Stimulated activated CD4-positive, alpha-beta T cell treated with anti-CD3 and anti-CD28 coated beads, Interleukin-4, amount 100 ng/mL, for 1 hour (primary cell): Measurements from ENCODE around the gene DIAPH2.

Experiments
- DNase-seq: peaks from one replicate; pipeline ENCODE4 v3.0.0-alpha.2; 2020

DIAPH2 gene

DNA sequence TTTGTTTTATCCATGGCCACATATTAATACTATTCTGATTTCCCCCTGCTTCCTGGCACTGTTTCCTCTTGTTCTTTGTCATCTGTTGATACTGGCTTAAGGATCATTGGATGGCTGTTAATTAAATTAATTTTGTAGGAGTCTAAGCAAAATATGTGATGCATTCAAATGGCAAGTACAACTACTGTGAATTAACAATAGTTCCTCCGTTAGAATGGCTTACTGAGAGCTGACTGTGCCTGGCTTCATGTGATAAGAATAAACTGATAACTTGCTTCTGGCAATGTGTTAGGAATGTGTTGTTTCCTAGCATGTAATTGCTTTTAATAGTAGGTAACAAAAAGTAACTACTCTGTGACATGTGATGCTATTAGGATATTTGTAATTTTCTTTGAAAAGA lies 297.5 kb downstream of the DIAPH2 start:
- DNase-seq = no peak

DNA sequence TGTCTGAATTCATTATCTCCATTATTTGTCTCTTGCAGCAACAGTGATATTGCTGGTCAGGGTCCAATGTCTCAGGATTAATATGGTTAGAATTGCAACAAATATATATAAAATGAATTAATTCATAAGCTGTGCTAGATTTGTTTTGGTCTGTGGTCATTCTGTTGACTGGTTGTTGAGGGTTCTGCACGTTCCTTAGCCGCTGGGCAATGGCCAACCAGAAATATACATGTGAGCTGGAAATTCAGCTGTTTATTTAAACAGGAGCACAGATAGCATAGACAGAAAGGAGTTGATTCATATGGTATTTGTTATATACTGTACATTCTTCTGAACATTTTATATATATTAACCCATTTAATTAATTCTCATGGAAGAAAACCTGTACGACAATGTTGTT lies 299.9 kb downstream of the DIAPH2 start:
- no peak for DNase-seq

DNA sequence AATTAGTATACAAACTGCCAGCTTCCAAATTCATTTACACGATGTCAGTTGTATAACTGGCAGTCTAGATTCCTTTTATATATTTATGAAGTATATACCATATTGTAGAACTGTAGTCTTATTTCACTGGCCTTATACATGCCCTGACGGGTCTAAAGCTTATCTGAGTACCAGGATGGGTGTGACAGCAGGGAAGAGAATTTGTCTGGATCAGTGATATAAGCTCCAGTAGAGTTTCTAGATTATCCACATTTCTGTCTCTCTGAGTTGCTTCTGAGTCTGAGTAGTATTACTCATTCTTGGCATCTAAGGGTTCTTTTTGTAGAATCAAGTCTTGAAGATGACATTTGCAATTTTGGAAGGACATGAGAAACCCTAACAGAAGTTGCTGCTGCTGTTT lies 300.4 kb downstream of the DIAPH2 start:
- no peak for DNase-seq

DNA sequence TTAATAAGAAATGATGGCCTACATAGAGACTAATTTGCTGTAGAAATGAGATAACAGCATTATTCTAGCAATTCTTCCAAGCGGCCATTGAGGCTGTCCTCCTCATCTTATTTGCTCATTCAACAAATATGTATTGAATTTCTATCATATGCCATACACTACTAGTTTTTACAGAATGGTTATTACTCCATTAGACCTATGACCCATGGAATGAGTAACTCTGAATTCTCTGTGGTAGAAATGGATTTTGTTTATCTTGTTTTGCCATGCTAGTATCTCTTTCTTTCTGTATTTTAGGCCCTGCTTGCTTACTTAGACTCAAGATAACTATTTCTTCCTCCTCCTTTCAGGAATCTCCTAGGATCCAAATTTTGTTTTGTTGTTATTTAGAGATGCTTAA lies 302.6 kb downstream of the DIAPH2 start:
- no peak for DNase-seq

DNA sequence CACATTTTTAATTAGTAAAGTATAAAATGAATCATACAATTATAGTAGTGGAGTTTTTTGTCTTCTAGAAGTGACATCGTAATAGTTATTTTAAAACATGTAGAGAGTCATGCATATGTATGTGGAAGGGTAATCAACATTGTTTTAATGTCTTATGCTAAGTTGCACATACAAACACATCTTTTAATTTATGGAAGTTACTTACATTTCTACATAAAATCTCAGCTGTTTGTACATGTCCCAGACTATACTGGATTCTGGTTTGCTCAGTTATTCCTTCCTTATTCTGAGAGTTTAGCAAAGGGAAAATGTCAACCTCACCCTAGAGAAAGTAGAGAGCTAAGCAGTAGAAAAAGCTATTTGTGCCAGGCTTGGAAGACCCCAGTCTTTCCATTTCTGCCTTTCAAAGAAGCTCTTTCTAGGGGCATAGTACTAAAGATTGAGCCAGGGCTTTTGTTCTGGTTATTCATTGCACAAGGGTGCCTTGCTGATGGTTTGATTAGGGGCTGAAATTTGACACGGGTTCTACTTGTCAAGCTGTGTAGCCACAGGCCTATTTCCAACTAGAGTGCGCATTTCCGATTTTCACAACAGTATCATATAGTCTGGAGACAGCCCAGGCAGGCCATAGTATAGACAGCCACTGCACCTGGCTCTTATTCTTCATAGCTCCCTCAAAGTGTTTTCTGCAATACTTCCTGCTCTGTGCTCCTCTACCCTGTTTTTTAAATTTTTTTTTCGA lies 305.4 kb downstream of the DIAPH2 start:
- DNase-seq = no peak

DNA sequence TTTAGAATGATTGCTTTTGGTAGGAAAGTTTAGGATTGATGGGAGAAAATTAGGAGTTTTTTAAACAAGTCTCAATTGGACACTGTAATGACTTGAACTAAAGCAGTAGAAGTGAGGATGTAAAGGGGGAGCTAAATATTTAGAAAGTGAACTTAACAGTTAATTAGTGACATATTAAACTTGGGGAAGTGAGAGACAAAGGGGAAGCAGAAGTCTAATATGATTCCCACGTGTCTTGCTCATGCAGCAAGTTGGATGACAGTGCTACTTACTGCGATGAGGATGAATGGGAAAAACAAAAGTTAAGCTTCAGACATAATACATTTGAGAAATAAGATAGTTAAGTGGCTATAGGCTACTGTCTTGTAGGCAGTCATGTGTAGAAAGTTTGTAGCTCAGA lies 309.5 kb downstream of the DIAPH2 start:
- no peak for DNase-seq

DNA sequence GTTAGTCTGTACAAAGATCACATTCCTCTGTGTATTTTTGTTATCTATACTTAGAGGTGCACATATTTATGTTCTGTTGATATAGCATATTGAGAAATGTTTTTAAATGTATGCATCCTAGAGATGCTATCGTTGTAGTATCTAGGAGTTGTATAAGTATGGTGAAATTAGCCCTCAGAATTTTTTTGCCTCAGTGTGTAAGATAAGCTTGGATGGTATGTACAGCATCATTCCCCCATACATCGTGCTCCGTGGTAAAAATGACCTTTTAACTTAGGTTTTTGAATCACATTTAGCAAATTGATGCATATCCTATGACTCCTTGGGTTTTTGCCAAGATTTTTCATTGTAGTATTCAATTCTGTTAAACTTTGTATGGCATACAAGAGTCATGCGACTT lies 312.6 kb downstream of the DIAPH2 start:
- no peak for DNase-seq

DNA sequence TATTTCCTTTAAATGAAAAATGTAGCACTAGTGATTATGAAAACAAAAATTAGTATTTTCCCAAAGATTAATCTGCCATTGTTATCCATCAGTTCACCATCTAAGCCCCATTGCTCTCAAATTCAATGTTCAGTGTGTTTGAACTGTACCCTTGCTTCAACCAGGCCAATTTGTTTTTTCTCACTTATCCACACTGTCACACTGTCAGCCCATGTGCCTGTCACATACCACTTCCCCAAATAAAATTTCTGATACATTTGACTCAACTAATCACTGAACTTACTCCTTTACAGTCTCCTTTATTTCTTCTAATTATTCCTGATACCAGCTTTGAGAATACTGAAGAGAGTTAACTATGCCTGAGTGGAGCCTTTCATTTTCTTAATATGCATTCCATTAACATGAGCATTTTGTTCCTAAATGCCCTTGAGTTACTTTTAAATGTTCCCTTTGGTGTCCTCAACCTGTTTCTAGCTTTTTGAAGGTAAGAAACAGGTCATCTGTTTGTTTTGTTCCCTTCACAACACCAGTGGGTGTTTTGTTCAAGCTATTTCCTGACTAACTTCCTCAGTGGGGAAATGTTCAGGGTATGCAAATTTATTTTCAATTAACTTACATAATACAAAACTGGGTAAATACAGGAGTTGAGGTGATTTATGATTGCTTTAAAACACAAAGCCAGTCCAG lies 316.2 kb downstream of the DIAPH2 start:
- DNase-seq = no peak

DNA sequence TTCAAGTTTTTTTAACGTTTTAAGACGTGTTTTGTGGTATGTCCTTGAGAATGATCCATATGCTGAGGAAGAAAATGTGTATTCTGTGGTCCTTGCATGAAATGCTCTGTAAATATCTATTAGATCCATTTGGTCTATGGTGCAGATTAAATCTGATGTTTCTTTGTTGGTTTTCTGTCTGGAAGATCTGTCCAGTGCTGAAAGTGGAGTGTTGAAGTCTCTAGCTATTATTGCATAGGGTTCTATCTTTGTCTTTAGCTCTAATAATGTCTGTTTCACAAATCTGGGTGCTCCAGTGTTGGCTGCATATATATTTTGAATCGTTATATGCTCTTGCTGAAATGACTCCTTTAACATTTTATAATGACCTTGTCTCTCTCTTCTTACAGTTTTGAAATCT lies 321.5 kb downstream of the DIAPH2 start:
- DNase-seq = no peak

DNA sequence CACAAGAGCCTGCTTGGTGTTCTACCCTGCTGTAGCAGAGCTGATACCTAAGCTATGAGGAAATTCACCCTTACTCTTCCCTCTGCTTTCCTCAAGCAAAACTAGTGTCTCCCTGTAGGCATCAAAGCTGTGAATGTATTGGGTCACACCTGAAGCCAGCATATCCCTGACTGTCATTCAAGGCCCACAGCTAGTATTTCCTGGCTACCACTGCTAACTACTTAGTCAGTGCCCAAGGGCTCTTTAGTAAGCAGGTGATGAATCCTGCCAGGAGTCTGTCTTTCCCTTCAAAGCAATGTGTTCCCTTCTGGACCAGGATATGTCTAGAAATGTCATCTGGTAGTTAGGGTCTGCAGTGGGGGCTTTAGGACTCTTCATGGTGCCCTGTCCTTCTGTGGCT lies 324.7 kb downstream of the DIAPH2 start:
- DNase-seq = no peak

DNA sequence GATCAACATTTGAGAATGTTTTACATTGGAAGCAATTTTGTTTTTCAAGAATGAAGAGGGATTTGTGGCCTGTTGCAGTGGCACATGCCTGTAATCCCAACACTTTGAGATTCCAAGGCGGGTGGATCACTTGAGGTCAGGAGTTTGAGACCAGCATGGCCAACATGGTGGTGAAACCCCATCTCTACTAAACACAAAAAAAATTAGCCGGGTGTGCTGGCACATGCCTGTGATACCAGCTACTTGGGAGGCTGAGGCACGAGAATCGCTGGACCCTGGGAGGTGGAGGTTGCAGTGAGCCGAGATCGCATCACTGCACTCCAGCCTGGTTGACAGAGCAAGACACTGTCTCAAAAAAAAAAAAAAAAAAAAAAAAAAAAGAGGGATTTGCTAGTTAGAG lies 326.9 kb downstream of the DIAPH2 start:
- DNase-seq = no peak

DNA sequence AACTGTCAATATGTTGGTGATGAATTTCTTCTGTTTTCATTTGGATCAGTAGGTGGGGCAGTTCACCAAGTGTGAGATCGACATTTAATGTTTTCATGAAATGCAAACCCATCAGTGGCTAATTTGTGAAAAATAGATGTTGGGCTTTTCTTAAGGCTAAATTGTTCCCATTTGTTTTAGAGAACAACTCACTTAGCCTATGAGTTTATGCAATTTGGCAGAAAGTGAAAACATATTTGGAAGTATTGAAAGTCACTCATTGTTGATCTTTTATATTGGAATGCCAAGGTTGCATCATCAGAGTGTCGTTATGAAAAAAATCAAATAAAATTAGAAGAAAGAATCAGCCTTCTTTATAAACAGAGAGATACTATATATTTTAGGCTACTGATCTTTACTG lies 331.5 kb downstream of the DIAPH2 start:
- DNase-seq = no peak

DNA sequence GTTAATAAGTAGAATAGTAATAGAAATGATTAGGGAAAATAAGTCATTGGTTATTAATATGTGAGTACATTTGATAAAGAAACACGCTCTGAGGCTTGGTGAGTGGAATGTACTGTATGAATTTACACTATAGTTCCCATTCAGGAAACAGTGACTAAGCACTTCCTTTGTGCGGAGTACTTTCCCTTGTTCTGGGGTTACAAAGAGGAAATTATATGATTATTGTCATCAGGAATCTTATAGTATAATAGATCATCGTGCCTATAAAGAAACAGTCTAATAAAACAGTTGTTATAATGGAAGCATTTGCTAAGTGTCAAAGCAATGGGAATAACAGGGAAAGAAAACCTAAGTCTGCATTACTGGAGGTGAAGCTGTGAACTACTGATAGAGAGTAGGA lies 337.0 kb downstream of the DIAPH2 start:
- no peak for DNase-seq

DNA sequence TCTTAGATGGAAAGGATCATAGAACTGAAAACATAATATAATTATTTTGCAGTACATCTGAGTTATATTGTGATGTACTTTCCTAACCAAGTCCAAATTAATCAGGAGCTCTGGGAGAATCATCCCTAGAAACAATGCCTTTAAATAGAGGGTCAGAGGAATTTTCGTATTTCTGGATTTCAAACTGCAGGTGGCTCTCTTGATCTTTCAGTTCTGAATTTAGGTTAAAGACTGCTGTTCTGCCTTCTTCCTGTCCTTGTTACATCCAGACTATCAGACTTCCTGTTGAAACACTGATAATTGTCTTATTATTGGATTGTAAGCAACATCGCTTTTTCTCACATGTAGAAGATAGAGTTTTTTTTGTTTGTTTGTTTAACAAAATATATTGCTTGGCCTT lies 341.8 kb downstream of the DIAPH2 start:
- no peak for DNase-seq

DNA sequence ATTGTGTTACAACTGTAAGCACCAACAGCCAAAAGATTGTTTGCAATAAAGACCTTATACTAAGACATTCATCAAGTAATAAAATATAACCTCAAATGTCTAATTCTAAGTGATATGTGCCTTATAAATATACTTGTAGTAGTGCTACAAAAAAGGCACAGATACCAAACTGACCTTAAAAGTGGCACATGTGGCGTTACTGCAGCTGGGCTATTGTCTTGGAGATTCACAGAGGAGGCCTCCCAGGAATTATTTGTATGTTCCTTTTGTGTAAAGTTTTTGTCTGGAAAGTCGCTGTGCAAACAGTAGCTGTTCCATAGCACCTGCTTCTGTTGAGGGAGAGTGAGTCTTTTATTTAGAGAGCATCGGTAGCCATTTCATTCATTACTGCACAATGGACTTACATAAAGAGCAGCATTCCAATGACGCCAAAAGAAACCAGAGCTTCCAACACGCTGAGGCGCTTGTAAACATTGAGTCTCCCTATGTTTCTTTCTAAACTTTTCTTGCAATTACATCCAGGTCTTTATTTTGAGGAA lies 342.8 kb downstream of the DIAPH2 start:
- DNase-seq = no peak

DNA sequence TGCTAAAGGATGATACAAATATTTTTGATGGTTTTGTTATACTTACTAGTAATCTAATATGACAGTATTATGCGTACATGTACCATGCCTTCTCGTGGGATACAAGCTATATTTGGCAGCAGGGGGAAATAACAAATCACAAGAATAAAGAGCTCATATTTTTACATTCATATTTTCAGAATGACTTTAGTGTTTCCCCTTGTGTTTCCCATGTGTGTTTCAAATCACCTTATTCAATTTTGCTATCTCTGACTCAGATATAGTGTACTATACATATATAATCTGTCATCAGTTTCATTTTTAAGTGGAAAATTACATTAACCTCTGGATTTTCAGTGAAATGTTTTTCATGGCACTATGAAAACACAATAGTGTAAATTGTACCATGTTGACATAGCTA lies 345.8 kb downstream of the DIAPH2 start:
- no peak for DNase-seq

DNA sequence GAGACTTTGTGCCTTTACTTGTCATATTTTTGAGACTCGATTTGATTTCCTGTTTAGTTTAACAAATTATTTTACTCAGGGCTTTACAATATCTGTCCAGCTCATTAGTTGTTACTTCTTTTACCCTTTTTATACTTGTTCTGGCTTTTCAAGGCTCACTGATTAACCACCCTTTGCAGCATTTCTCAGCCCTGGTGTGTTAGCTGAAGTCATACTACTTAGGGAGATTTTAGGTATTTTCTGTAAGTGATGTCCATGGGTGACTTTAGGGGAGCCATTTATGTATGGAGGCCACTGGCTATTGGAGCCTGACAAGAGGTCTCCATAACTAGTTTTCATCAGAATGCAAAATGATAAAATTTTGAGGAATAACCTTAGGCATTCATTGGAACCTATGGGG lies 346.3 kb downstream of the DIAPH2 start:
- no peak for DNase-seq

DNA sequence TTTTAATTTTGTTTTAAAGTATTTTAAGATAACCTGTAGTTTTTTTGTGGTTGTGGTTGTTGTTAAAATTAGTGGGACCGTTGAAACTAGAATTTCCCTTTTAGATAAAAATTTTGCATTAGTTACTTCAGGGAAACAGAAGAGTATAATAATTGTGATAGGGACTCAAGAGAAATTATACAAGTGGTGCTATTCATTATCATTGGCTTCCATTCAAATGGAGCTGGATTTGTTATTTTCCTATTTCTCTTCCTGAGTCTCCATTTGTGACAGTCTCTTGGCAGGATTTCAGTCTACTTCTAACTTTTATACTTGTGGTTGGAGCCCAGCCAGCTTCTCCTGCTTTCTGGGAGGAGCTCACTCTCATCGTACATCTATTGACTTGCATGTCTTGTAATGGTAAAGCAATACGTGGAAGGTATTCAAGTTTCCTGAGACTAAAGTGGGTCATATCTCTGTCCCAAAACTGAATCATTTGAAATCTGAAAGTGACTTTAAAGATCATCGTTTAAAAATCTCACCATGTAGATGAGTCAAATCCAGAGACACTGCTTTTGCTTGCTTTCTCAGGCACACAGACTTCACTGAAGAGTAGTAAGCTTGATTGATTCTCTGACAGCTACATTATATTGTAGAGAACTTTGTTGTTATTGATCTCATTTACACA lies 354.9 kb downstream of the DIAPH2 start:
- DNase-seq = no peak

DNA sequence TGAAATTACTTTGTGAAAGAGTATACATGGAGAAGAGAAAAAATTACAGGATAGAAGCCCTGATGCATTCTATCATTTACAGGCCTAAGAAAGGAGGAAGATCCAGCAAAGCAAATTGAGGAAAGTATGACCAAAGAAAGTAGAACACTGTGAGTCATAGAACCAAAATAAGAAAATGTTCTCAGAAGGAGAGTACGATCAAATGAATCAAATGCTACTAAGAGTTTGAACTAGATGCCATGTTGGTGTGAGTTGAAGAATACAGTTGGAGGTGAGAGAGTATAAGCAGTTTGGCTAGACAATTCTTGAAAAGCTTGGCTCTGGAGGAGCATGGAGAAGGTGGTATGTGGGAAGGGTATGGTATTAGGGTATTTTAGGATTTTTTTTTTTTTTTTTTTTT lies 360.8 kb downstream of the DIAPH2 start:
- DNase-seq = no peak

DNA sequence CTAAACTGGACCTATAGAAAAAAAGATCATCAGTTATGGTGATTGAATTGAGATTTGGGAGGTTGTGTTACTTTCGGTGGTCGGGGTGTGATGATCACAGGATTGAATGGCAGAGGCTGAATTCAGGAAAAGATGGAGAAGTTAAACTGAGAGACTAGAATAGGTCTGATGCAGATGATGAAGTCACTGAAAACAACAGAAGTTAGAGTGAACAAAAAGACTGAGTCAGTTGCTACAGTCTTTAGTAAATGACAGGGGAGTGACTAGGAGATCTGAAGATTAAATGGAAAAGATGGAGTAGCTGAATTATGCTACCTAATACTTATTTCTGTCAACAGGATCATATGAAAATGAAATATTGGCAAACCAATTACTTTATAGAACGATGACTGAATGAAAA lies 362.2 kb downstream of the DIAPH2 start:
- DNase-seq = no peak

DNA sequence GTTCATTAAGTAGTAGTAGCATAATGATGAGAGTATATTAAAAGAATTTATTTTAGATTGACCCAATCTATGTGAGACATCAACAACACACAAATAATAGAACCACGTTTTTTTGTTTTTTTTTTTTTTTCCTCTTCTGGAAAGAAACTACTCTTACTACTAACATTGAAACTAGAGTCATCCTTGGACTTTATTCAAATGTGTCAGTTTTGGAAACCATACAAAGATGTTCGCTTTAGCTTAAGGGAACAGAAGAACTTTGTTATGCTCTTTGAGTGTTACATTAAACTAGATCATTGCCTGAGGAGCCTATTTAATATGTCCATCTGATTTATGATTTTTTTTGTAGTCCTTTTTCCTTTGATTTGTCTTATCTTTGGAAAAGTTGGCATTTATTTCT lies 365.8 kb downstream of the DIAPH2 start:
- DNase-seq = no peak

DNA sequence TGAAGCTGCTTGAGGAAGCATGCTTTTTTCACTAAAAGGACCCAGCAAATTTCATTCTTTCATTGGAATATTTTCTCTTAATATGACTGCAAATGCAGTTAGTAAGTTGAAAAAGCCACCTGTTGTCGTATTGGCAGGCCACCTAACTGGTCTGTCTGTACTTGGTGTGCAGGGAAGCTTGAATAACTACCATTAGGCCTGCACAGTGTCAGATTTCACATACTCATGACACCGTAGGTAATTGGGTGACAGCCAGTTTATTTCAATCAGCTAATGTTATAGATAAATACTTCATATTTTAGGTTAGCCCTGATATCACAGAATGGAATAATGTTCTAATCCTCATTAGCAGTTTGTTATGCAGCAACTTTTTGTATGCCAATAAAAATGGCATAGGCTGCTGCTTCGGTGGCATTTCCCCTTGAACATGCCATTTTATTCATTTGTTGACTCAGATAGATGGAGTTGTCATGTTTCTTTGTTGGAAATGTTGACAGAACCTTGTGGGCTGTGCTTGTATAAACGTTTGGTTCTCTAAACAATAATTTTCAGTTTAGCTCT lies 372.8 kb downstream of the DIAPH2 start:
- DNase-seq = no peak

DNA sequence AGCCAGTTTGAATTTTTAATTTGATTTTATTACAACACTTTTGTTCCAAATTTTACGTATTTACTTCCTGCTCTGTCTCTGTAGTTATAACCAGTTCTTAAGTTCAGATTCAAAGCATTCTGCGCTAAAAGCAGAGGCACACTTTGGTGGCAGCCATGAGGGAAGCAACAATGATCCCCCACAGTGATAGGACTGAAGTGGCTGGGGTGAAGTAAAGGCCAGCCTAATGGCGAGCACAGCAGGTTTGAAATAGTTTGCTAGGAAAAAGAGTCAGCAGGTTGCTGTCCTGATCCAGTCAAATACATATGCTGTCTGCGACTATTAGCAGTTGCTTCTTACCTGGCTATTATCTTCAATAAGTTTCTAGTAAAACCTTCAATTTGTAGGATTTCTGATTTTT lies 375.4 kb downstream of the DIAPH2 start:
- no peak for DNase-seq

DNA sequence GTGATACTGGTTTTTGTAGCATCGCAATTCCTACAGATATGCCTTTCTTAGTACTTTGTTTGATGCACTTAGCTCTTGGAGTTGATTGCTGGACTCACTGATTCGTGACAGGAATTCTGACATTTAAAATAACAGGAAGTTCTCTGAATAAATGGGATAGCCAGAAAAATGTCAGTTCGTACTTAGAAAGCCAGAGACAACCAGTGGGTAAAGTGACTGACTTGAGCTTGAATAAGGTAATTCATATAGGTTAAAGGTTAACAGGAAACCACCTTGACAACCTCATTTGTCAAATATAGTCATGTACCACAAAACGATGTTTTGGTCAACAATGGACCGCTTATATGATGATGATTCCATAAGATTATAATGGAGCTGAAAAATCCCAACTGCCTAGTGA lies 380.4 kb downstream of the DIAPH2 start:
- DNase-seq = no peak
